OCI-LY7 (cell line): Measurements from ENCODE around the gene TRAPPC6A.

ENCODE experiments used
- CTCF ChIP-seq: fragments of 200-600 bp; sonication (generic); conservative IDR thresholded peaks from 2 replicates; pipeline ENCODE4 v1.5.1; 2014; ENCODE audit warnings: mild to moderate bottlenecking, antibody characterized with exemption, low read length, moderate library complexity, mixed read lengths
- EZH2phosphoT487 ChIP-seq: fragments of 200-600 bp; sonication (generic); IDR thresholded peaks from 2 replicates; pipeline ENCODE4 v1.6.1; 2018; ENCODE audit warnings: low read depth, borderline replicate concordance, mild to moderate bottlenecking, mixed run types, antibody characterized with exemption, low read length, moderate library complexity, mixed read lengths

- TF ChIP-seq CTCF (no peak), EZH2phosphoT487 (no peak)
Measured at GRCh38 chr19:45142726-45143110, 35.3 kb downstream of the TRAPPC6A start.
